ENCODE measurements around the gene IQGAP1.

IQGAP1 gene

GRCh38 chr15:90388462-90389380, 679 bp downstream of the IQGAP1 start (continued):
- TF ChIP-seq ZSCAN5A (tag by site-specific recombination; IDR thresholded peaks at IDR 0.05) (no peak), KLF9 (tag by site-specific recombination; IDR thresholded peaks at IDR 0.05; ENCODE audit: low read depth) (0 out of 2 replicates have a peak, but pooled peaks have one; percentile 9), ZNF449 (tag by site-specific recombination; IDR thresholded peaks at IDR 0.05) (no peak), ZNF221 (tag by site-specific recombination; IDR thresholded peaks at IDR 0.05; ENCODE audit: borderline replicate concordance) (no peak), KLF1 (tag by site-specific recombination; IDR thresholded peaks at IDR 0.05) (peak; percentile 80), ZBTB20 (tag by site-specific recombination; IDR thresholded peaks at IDR 0.05) (peak; percentile 59; the same call in 1 of the 2 replicates), ZNF426 (tag by site-specific recombination; IDR thresholded peaks at IDR 0.05) (no peak), ZNF704 (tag by site-specific recombination; IDR thresholded peaks at IDR 0.05) (no peak), ZBTB26 (tag by site-specific recombination; optimal IDR thresholded peaks at IDR 0.05) (peak; percentile 71), KLF16 (tag by site-specific recombination; IDR thresholded peaks at IDR 0.05) (no peak; the same call in 1 of the 2 replicates), ZNF488 (tag by site-specific recombination; IDR thresholded peaks at IDR 0.05) (no peak), ZFHX2 (tag by site-specific recombination; conservative IDR thresholded peaks at IDR 0.05) (no peak)

- Histone ChIP-seq H3K36me3 (ENCODE audit: control insufficient read depth in 2 of 2, insufficient read depth in 1 of 2, low read length in 2 of 2) (peaks cover 11 to 19% of the 10 kb centered on the region in 2 experiments; a peak in 2 of 3 replicates), H3K4me3 (ENCODE audit: low read depth, low read length) (peak overlapping the region; percentile 96), H3K4me1 (ENCODE audit: control insufficient read depth, insufficient read depth, low read length) (peaks cover 15% of the 10 kb centered on the region), H3K9me3 (ENCODE audit: control insufficient read depth, insufficient read depth, low read depth, low read length) (no peaks in the 10 kb centered on the region), H3K27ac (ENCODE audit: extremely low read depth, low read depth, low read length) (no peak overlapping the region)
- ChIA-PET POLR2A (interaction anchor here (0.6 to 2.4 kb wide), 4 partner anchors 10 to 30 kb away, joined by 3 to 32 read pairs (median 6); no protein-coding TSS in a partner anchor), CTCF (interaction anchor here (1.9 kb wide), 1 partner anchor 93 kb away, joined by 10 read pairs; no protein-coding TSS in a partner anchor)
- no peak for TF ChIP-seq CTCF (tag by site-specific recombination; IDR thresholded peaks at IDR 0.05)
- TF ChIP-seq ZNF121 (tag by site-specific recombination; IDR thresholded peaks at IDR 0.05), result peak; percentile 74; the same call in 1 of the 2 replicates
- TF ChIP-seq ZNF184 (tag by site-specific recombination; IDR thresholded peaks at IDR 0.05), result no peak
These were observed 1.5 kb downstream of the IQGAP1 start for GRCh38 chr15:90389513-90389912.

Measured in HEK293 (cell line).